Common myeloid progenitor, CD34-positive (primary cell): ENCODE measurements around the gene FAM20B.
A peak's percentile ranks its signal among the peaks of the same experiment; 100 is the strongest.

Experiments
- CTCF ChIA-PET: fragments of 350-600 bp; sonication (Branson Sonifier 250); formaldehyde crosslinking; loops from one replicate; lab custom pipeline; 2021; ENCODE audit warnings: antibody characterized with exemption; lab: Charles Lee
- POLR2A ChIA-PET: fragments of 350-600 bp; sonication (Branson Sonifier 250); formaldehyde crosslinking; loops from one replicate; lab custom pipeline; 2021; ENCODE audit warnings: antibody characterized with exemption; lab: Charles Lee
- DNase-seq, 3 donors: peaks; one replicate each; pipeline versions ENCODE4 v3.0.0 to v3.0.0-alpha.2; 2013
- H3K27ac ChIP-seq, 2 experiments: 1 replicate in 1 of 2; 2 replicates in 1 of 2; pipeline ENCODE4 v1.7.0; 2013; ENCODE audit warnings: inconsistent platforms in 2 of 2, low read length in 2 of 2, mild to moderate bottlenecking in 2 of 2, low read depth in 1 of 2, moderate library complexity in 1 of 2; ENCODE audit not compliant: severe bottlenecking in 2 of 2, insufficient read depth in 1 of 2, poor library complexity in 1 of 2
- H3K27me3 ChIP-seq, 5 experiments: replicated peaks in 2 of 5; 1 replicate in 3 of 5; 2 replicates in 2 of 5; pipeline versions ENCODE4 v1.6.1 to v1.7.0; 2013; ENCODE audit warnings: low read length in 4 of 5, mild to moderate bottlenecking in 2 of 5, moderate library complexity in 2 of 5, inconsistent platforms in 1 of 5; ENCODE audit not compliant: insufficient read depth in 5 of 5, control insufficient read depth in 4 of 5
- H3K36me3 ChIP-seq, 4 experiments: 1 replicate in 2 of 4; 2 replicates in 2 of 4; pipeline versions ENCODE4 v1.6.1 to v1.7.0; 2013; ENCODE audit warnings: low read length in 3 of 4, control low read depth in 1 of 4, mild to moderate bottlenecking in 1 of 4; ENCODE audit not compliant: control insufficient read depth in 4 of 4, insufficient read depth in 4 of 4
- H3K4me1 ChIP-seq, 4 experiments: 1 replicate in 3 of 4; 2 replicates in 1 of 4; pipeline versions ENCODE4 v1.6.1 to v1.7.1; 2013; ENCODE audit warnings: low read length in 3 of 4, mild to moderate bottlenecking in 3 of 4, control low read depth in 1 of 4, inconsistent platforms in 1 of 4, moderate library complexity in 1 of 4; ENCODE audit not compliant: control insufficient read depth in 4 of 4, insufficient read depth in 4 of 4; ENCODE audit errors: control extremely low read depth in 1 of 4
- H3K4me3 ChIP-seq, 7 experiments: 1 replicate in 4 of 7; 2 replicates in 3 of 7; pipeline versions ENCODE4 v1.5.1 to v1.7.0; 2013; ENCODE audit warnings: mild to moderate bottlenecking in 7 of 7, low read length in 6 of 7, moderate library complexity in 6 of 7, inconsistent platforms in 2 of 7, low read depth in 2 of 7, control low read depth in 1 of 7; ENCODE audit not compliant: insufficient read depth in 4 of 7, control insufficient read depth in 1 of 7; ENCODE audit errors: extremely low read depth in 1 of 7
- H3K9me3 ChIP-seq, 5 experiments: 1 replicate in 4 of 5; 2 replicates in 1 of 5; pipeline versions ENCODE4 v1.6.1 to v1.7.1; 2013; ENCODE audit warnings: low read length in 4 of 5, mild to moderate bottlenecking in 2 of 5, inconsistent platforms in 1 of 5, low read depth in 1 of 5, moderate library complexity in 1 of 5; ENCODE audit not compliant: control insufficient read depth in 4 of 5, insufficient read depth in 2 of 5; ENCODE audit errors: control extremely low read depth in 1 of 5
- WGBS: methylation state at CpG from one replicate; pipeline ENCODE4 v1.1.5; 2013; ENCODE audit not compliant: insufficient coverage; 5-methylcytosine and 5-hydroxymethylcytosine counted together

Gene FAM20B

DNA sequence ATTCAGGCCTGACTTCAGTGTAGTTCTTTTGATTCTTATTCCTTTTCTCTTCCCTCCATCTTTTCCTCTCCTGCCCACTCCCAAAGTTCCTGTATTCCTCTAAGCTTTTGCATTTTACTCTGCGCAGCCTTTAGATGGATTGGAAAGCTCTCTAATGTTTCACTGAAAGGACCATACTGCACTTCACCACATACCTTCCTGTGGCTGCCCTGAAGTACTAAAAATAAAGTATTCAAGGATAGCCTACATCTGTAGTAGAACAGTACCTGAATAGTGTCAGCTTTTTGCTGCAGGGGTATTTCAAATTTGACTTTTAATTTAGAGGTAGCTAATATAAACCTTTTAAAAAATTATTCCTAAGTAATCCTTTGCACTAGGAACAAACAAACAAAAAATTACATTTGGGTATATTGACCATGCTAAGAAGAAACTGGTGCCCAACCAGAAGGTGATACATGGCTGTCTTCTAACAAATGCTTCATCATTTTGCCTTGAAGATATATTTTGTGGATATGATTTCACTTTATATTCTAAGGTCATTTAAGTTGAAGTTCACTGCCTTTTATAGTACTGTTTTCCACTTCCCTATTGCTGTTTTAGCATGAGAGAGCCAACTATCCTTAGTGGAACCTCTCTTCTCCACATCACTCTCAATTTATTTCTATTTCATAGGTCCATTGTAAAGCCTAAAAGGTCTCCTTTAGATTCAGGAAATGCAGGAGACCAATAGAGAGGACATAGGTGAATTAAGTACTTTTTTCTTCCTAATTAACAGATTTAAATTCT lies 22.8 kb downstream of the FAM20B start:
- Histone ChIP-seq H3K27ac (peak overlapping the region in 1 of 2 experiments; percentile 37), H3K27me3 (no peaks in the 10 kb centered on the region), H3K36me3 (peaks cover 5 to 9% (median 7%) of the 10 kb centered on the region in 4 experiments), H3K4me1 (peaks cover 0 to 19% (median 10%) of the 10 kb centered on the region in 4 experiments), H3K9me3 (no peaks in the 10 kb centered on the region), H3K4me3 (no peak overlapping the region)
- no peak for DNase-seq
- ChIA-PET CTCF (interaction anchor here (1.9 kb wide), 1 partner anchor 45 kb away, joined by 5 read pairs; no protein-coding TSS in a partner anchor), POLR2A (interaction anchor here (1.1 kb wide), 1 partner anchor 10 kb away, joined by 3 read pairs; no protein-coding TSS in a partner anchor)
- no CpG with 5 or more reads among the region's 1 CpG for WGBS

DNA sequence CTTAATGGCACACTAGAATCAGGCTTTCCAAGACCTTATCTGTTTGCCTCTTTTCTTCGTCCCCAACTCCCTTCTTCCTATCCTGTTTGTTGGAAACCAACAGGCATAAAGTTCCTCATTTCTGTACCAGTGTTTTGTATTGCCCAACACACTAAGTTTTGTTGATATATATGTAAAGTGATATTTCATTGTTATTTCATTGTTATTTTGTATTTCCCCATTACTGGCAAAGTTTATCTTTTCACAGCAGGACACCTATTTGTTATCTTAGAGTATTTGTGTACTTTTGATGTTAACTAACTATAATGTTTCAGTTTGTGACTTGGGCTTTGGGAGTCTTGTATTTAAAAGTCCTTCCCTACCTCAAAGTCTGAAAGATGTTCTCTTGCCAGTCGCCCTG lies 27.1 kb downstream of the FAM20B start:
- Histone ChIP-seq H3K4me3 (no peak overlapping the region), H3K27ac (no peak overlapping the region), H3K27me3 (no peaks in the 10 kb centered on the region), H3K9me3 (peaks cover 0 to 12% (median 3%) of the 10 kb centered on the region in 5 experiments), H3K36me3 (peaks cover 13 to 29% (median 20%) of the 10 kb centered on the region in 4 experiments), H3K4me1 (peaks cover 0 to 10% (median 5%) of the 10 kb centered on the region in 4 experiments)
- CTCF ChIA-PET: interaction anchor here (0.9 kb wide), 1 partner anchor 16 kb away, joined by 3 read pairs; no protein-coding TSS in a partner anchor
- POLR2A ChIA-PET: no interaction called here
- whole genome bisulfite sequencing: no CpG with 5 or more reads among the region's 2 CpGs
- DNase-seq: no peak

DNA sequence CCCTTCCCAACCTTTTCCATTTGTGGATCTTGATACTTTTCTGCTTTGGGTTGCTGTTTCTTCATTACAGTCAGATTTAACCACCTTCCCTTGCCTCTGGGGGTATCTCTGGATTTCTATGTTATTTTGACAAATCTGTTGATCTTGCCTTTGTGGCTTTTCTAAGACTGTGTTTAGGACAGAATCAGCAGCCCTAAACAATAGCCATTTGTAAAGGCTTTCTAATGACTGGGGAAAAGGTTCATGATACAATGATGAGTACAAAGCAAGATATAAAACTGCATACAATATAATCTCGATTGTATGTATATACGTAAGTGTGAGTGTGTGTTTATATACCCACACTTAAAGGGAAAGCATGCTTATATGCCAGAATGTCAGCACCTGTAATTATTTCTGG lies 27.8 kb downstream of the FAM20B start:
- H3K9me3 ChIP-seq: peaks cover 0 to 12% (median 3%) of the 10 kb centered on the region in 5 experiments
- WGBS: no CpG with 5 or more reads among the region's 2 CpGs
- H3K36me3 ChIP-seq: peaks cover 13 to 29% (median 21%) of the 10 kb centered on the region in 4 experiments
- no peak overlapping the region for H3K27ac ChIP-seq
- H3K27me3 ChIP-seq: no peaks in the 10 kb centered on the region
- ChIA-PET CTCF (no interaction called here), POLR2A (no interaction called here)
- H3K4me3 ChIP-seq: no peak overlapping the region
- peaks cover 0 to 4% (median 1%) of the 10 kb centered on the region in 4 experiments for H3K4me1 ChIP-seq
- no peak for DNase-seq

GRCh38 chr1:179055937-179056336 lies 30.2 kb downstream of the FAM20B start:
- H3K9me3 ChIP-seq: peaks cover 0 to 12% (median 3%) of the 10 kb centered on the region in 5 experiments
- H3K27ac ChIP-seq: no peak overlapping the region
- POLR2A ChIA-PET: no interaction called here
- peaks cover 0 to 3% (median 1%) of the 10 kb centered on the region in 4 experiments for H3K4me1 ChIP-seq
- H3K4me3 ChIP-seq: no peak overlapping the region
- H3K36me3 ChIP-seq: peaks cover 17 to 27% (median 21%) of the 10 kb centered on the region in 4 experiments
- 100% methylated on average over 2 of the region's 2 CpGs for WGBS
- DNase-seq: no peak
- CTCF ChIA-PET: interaction anchor here (0.6 kb wide), 1 partner anchor 837 kb away, joined by 3 read pairs; no protein-coding TSS in a partner anchor
- no peaks in the 10 kb centered on the region for H3K27me3 ChIP-seq

DNA sequence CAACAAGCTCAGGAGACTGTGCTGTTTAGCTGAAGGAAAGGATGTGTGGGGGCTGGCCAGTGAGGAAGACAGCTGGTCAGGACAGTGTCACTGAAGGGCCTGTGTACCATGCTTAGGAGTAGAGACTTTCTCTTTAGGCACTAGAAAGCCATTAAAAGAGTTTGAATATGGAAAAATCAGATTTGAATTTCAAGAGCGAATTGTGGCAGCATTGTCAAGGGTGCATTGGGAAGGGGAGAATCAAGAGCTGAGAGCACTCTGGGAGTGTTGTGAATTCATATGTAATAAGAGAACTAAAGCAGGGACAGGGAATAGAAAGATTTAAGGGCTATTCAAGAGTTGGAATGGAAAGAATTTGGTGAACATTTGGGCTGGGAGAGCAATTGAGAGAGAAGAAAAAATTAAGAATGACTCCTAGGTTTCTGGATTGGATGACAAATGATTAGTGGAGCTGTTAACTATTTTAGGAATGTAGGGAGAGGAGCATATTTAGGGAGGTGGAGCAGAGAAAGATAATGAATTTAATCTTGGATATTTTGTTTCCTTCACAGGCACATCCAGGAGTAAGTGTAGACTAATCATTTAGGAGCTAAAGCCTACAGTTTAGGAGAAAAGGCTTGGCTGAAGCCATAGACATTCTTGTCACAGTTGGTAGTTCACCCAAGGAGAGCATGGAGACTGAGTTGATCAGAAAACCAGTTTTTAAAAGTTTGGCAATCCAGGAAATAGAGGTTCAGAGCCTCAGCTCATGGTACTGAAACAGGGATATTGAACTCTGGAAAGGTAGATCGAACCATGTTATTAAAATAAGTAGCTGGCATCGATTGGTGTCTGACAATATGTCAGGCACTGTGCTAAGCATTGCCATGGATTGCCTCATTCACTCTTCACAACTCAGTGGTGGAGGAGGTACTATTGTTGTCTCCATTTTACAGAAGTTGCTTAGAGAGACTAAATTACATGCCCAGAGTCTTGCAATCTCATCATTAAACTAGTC lies 33.1 kb downstream of the FAM20B start:
- Histone ChIP-seq H3K27ac (no peak overlapping the region), H3K9me3 (peaks cover 0 to 12% (median 3%) of the 10 kb centered on the region in 5 experiments), H3K36me3 (peaks cover 20 to 36% (median 22%) of the 10 kb centered on the region in 4 experiments), H3K4me3 (no peak overlapping the region), H3K4me1 (no peaks in the 10 kb centered on the region), H3K27me3 (no peaks in the 10 kb centered on the region)
- CTCF ChIA-PET: interaction anchor here (0.6 to 1.5 kb wide), 4 partner anchors 9 to 141 kb away, joined by 3 to 4 read pairs (median 3); no protein-coding TSS in a partner anchor
- no peak for DNase-seq
- WGBS: 96% methylated on average over 3 of the region's 3 CpGs
- POLR2A ChIA-PET: no interaction called here

- WGBS: no CpG with 5 or more reads among the region's 8 CpGs
- Histone ChIP-seq H3K27ac (no peak overlapping the region), H3K4me1 (no peaks in the 10 kb centered on the region), H3K9me3 (peaks cover 0 to 3% (median 1%) of the 10 kb centered on the region in 5 experiments), H3K27me3 (no peaks in the 10 kb centered on the region), H3K36me3 (peaks cover 10 to 37% (median 17%) of the 10 kb centered on the region in 4 experiments), H3K4me3 (no peak overlapping the region)
- CTCF ChIA-PET: interaction anchor here (0.7 to 0.9 kb wide), 2 partner anchors 17 to 37 kb away, joined by 3 read pairs; no protein-coding TSS in a partner anchor
- POLR2A ChIA-PET: no interaction called here
- no peak for DNase-seq
Observed at GRCh38 chr1:179061360-179062282, 35.9 kb downstream of the FAM20B start.
